Coronary artery (tissue), 2 donors: Measurements from ENCODE around the gene GALNT14.

Experiments used
- DNase-seq: peaks from one replicate; pipeline ENCODE4 v3.0.0-alpha.2; 2017; ENCODE audit warnings: low spot score
- H3K27ac ChIP-seq, 2 donors: fragments of 200-600 bp; sonication (generic); one replicate each; pipeline ENCODE4 v1.5.1; 2016 to 2019
- H3K4me3 ChIP-seq: fragments of 200-600 bp; sonication (generic); 2 replicates; pipeline ENCODE4 v1.5.1; 2016; ENCODE audit warnings: mild to moderate bottlenecking, moderate library complexity
- TF ChIP-seq, protein P1 (sequence below): fragments of 200-600 bp; sonication (generic); IDR thresholded peaks from one replicate; pipeline ENCODE4 v1.5.1; 2019; ENCODE audit warnings: antibody characterized with exemption

GALNT14 gene

DNA sequence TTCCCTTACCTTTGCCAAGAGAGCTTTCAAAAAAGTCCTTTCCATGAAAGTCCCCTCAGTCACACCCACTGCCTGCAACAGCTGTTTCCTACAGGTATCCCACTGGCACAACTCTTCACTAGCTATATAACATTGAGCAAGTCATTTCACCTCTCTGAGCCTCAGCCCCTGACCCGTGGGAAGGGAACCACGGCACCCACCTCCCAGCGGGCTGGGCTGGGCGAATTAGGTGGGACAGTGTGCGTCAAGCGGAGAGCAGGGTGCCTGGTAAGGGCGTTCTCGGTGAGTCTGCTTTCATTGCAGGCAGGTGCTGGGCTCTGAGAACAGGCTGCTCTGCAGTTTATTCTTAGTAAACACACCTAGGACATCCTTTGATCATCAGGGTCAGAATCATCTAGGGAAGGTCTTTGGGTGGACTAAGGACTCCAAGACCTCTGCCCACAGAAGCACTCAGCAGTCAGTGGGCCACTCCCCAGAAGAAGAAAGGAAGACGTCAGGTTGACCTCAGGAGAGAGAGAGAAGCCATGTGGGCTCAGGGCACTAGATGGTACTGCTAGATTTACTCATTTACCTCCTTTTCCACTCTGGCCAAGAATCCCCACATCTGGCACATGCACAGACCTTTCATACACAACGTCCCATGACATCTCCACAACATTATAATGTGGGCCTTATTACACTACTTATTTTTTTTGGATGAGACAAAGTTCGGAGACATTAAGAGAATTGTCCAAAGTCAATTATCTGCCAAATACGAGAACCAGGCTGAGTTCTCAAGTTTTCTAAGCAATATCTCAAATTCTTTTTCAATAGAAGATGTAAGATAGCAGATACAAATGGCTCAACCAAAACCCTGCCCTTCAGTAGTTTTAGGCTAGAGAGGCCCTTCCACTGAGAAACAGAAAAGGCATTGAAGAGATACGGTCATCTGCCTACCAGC is 79.9 kb downstream of the GALNT14 start:
- DNase-seq = no peak
- H3K27ac ChIP-seq = no peak overlapping the region
- no peak overlapping the region for H3K4me3 ChIP-seq
- TF ChIP-seq, protein P1, sequence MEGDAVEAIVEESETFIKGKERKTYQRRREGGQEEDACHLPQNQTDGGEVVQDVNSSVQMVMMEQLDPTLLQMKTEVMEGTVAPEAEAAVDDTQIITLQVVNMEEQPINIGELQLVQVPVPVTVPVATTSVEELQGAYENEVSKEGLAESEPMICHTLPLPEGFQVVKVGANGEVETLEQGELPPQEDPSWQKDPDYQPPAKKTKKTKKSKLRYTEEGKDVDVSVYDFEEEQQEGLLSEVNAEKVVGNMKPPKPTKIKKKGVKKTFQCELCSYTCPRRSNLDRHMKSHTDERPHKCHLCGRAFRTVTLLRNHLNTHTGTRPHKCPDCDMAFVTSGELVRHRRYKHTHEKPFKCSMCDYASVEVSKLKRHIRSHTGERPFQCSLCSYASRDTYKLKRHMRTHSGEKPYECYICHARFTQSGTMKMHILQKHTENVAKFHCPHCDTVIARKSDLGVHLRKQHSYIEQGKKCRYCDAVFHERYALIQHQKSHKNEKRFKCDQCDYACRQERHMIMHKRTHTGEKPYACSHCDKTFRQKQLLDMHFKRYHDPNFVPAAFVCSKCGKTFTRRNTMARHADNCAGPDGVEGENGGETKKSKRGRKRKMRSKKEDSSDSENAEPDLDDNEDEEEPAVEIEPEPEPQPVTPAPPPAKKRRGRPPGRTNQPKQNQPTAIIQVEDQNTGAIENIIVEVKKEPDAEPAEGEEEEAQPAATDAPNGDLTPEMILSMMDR = no peak

DNA sequence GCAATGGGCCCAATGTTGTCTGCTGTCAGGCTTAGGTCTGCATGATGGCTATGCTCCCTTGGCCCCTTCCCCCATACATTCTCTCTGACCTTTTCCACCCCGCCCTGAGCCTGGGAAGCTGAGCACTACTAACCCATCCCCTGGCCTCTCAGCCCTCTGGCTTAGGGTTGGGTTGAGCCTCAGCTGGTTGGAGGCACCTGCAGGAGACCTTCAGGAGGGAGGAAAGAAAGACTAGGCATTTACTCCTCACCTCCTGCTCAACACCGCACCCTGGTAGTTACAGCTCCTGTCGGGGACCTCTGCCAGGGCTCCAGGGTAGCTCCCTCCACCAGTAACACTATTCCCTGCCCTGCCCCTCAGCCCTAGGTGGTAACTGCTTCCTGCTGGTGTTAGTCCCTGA is 80.5 kb downstream of the GALNT14 start:
- Histone ChIP-seq H3K4me3 (no peak overlapping the region), H3K27ac (no peak overlapping the region)
- no peak for DNase-seq
- TF ChIP-seq, protein P1 = no peak

DNA sequence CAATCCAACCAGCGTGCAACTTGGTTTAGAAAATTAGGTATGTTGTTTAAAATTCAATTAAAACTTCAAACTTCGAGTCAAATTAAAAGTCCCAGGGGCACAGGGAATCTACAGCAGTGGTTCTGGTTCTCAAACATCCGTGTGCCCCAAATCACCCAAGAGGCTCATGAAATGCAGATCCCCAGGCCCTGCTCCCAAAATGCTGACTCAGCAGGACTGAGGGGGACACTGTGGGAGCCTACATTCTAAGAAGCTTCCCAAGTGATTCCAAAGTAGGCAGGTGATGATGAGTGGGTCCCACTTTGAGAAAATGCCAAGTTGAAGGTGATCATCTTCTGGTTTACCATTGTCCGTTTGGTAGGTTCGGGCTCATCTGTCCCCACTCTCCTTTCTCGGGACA is 82.3 kb downstream of the GALNT14 start:
- no peak overlapping the region for H3K4me3 ChIP-seq
- no peak overlapping the region for H3K27ac ChIP-seq
- TF ChIP-seq, protein P1 = no peak
- DNase-seq = no peak

DNA sequence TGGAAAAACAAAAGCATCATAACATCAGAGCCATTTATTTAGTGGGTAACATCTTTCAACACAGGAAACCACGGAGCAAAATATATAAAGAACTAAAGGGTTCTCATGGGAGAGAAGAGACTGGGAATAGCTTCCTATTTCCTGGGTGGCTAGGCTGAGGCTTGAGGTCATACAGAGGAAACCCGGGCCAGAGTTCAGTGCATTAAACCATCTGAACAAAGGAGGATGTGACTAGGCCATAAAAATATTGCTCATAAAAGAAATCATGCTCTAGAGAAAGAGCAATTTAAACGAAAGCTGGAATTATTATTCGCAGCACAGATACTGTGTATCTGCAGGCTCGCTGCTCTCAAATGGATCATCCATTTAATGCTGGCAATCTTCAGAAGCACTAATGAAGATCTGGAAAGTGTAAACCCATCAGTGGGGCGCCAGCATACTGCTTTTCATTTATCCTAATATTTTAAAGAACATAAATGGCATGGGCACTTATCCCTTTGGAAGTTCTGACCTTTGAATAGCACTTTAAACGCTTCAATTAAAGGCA is 83.3 kb downstream of the GALNT14 start:
- no peak for DNase-seq
- TF ChIP-seq, protein P1 = no peak
- Histone ChIP-seq H3K27ac (no peak overlapping the region), H3K4me3 (no peak overlapping the region)

DNA sequence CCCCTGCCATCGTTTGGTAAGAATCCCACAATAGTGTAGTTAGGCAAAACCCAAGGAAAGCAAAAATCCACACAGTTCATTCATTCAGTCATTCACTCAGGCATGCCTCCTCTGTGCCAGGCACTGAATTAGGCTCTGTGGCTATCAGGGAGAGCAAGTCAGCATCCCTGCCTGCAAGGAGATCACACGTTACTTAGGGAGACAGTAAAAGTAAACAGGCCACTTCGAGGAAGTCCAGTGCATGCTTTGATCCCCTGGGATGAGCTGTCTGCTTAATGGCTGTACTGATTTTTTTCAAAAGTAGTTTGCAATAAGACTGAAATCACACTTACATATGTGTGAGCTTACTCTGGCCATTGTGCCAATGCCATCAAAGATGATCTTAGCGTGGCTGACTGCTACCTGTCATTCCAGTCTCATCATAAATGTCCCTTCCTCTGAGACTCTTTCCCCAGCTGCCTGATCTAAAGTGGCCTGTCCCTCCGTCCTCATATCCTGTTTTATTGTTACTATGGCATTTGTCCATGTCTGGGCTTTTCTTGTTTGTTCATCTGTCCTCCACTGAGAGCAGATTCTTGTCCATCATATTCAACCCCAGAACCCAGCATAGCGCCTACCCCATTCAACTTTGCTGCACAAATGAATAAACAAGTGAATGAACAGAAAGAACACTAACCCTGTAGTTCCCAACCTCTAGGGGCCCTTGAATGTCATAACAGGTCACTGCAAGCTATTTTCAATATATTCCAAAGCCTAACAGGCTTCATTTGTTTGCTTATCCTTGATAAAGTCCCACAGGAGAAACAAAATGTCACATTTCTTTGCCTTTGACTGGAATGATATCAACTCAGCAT is 84.1 kb downstream of the GALNT14 start:
- TF ChIP-seq, protein P1 = no peak
- DNase-seq = no peak
- no peak overlapping the region for H3K4me3 ChIP-seq
- H3K27ac ChIP-seq = no peak overlapping the region

DNA sequence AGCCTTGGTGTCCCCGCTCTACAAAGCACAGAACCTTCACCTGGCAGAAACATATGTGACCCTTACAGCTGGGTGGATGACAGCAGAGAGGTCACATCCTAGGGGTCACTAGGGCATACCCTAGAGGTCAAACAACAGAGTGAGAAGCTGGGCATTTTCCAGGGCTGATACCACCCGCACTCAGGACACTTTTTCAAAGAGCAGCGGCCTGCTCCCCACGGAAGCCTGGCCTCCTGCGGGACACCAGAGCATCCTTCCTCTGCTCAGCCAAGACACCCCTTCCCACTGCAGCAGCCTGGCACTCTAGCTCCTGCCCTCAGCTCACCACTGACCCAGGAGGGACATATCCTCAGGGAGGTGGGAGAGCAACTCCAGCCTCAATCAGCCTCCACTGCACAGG is 86.0 kb downstream of the GALNT14 start:
- no peak for DNase-seq
- no peak overlapping the region for H3K27ac ChIP-seq

More for the DNA sequence above, 86.0 kb downstream of the GALNT14 start:
- TF ChIP-seq, protein P1 = no peak
- H3K4me3 ChIP-seq = no peak overlapping the region
